Measurements from ENCODE around the gene METTL27.
"Not testable (repeated sequence)": the region's sequence is repeated elsewhere in the genome, so short reads cannot be mapped to it uniquely, and the experiment has no call there.

Gene METTL27

GRCh38 chr7:73820013-73820412 lies 22.3 kb downstream of the METTL27 start:
- no peak for DNase-seq (ENCODE audit: low spot score)

GRCh38 chr7:73817121-73817520 lies 25.2 kb downstream of the METTL27 start:
- DNase-seq (ENCODE audit: low spot score), result no peak

- no peak for DNase-seq (ENCODE audit: low spot score)
Observed at GRCh38 chr7:73815436-73815835, 26.9 kb downstream of the METTL27 start.

- DNase-seq (ENCODE audit: low spot score), result no peak
Observed at GRCh38 chr7:73812996-73813395, 29.3 kb downstream of the METTL27 start.

GRCh38 chr7:73811760-73812168 lies 30.6 kb downstream of the METTL27 start:
- DNase-seq (ENCODE audit: low spot score), result peak; percentile 88

- DNase-seq (ENCODE audit: low spot score), result no peak
Observed at GRCh38 chr7:73810998-73811360, 31.3 kb downstream of the METTL27 start.

- no peak for DNase-seq (ENCODE audit: low spot score)
Observed at GRCh38 chr7:73809467-73809951, 32.8 kb downstream of the METTL27 start.

GRCh38 chr7:73802459-73802858 lies 39.9 kb downstream of the METTL27 start:
- DNase-seq (ENCODE audit: low spot score), result no peak

GRCh38 chr7:73801577-73801976 lies 40.7 kb downstream of the METTL27 start:
- DNase-seq (ENCODE audit: low spot score), result no peak

GRCh38 chr7:73799282-73800141 lies 42.8 kb downstream of the METTL27 start:
- no peak for DNase-seq (ENCODE audit: low spot score)

GRCh38 chr7:73797176-73797575 lies 45.1 kb downstream of the METTL27 start:
- DNase-seq (ENCODE audit: low spot score), result not testable (repeated sequence)

- not testable (repeated sequence) for DNase-seq (ENCODE audit: low spot score)
Observed at GRCh38 chr7:73796656-73797055, 45.7 kb downstream of the METTL27 start.

- not testable (repeated sequence) for DNase-seq (ENCODE audit: low spot score)
Observed at GRCh38 chr7:73795188-73795587, 47.1 kb downstream of the METTL27 start.

GRCh38 chr7:73791170-73791690 lies 51.1 kb downstream of the METTL27 start:
- not testable (repeated sequence) for DNase-seq (ENCODE audit: low spot score)

- no peak for DNase-seq (ENCODE audit: low spot score)
Observed at GRCh38 chr7:73789051-73789450, 53.3 kb downstream of the METTL27 start.

GRCh38 chr7:73787786-73788048 lies 54.6 kb downstream of the METTL27 start:
- DNase-seq (ENCODE audit: low spot score), result not testable (repeated sequence)

GRCh38 chr7:73786588-73786987 lies 55.7 kb downstream of the METTL27 start:
- no peak for DNase-seq (ENCODE audit: low spot score)

All from AG20443 (cell line).